T-helper 2 cell treated with Interferon-gamma antibody and Interleukin-4, amounts not matched to agents 5 μg/mL and 100 μg/mL, for 36 hours (primary cell): ENCODE results near the gene COBLL1.

Experiments used
- DNase-seq: peaks from one replicate; pipeline ENCODE4 v3.0.0; 2021; ENCODE audit warnings: low spot score
- H3K27ac Mint-ChIP-seq: one replicate; pipeline ENCODE4 v1.8.0; 2021; ENCODE audit warnings: mild to moderate bottlenecking, mixed read lengths
- H3K27me3 Mint-ChIP-seq: one replicate; pipeline ENCODE4 v1.8.0; 2021; ENCODE audit warnings: low read depth, mixed read lengths
- H3K36me3 Mint-ChIP-seq: one replicate; pipeline ENCODE4 v1.8.0; 2021; ENCODE audit warnings: low read depth, mixed read lengths
- H3K4me1 Mint-ChIP-seq: one replicate; pipeline ENCODE4 v1.8.0; 2021; ENCODE audit warnings: low read depth, mixed read lengths
- H3K4me3 Mint-ChIP-seq: one replicate; pipeline ENCODE4 v1.8.0; 2022; ENCODE audit warnings: mild to moderate bottlenecking, moderate library complexity, mixed read lengths
- H3K9me3 Mint-ChIP-seq: one replicate; pipeline ENCODE4 v1.8.0; 2021; ENCODE audit warnings: mixed read lengths

Gene COBLL1

DNA sequence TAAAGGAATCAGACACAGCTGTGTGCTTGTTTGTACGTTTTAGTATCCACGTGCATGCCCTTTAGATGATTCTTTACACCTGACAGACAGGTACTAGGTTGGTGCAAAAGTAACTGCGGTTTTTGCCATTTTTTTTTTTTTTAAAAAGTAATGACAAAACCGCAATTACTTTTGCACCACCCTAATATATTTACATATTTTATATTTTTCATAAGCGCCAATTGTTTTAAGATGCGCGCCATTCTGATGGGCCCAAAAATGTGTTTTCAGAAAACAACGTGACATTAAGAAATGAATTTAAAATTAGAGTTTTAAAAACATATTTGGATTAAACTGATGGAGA, 972 bp upstream of the COBLL1 start:
- Mint-ChIP-seq H3K27ac (no peak overlapping the region), H3K27me3 (peaks cover 45% of the 10 kb centered on the region), H3K36me3 (no peaks in the 10 kb centered on the region), H3K9me3 (no peaks in the 10 kb centered on the region), H3K4me3 (no peak overlapping the region), H3K4me1 (peaks cover 8% of the 10 kb centered on the region)
- no peak for DNase-seq

DNA sequence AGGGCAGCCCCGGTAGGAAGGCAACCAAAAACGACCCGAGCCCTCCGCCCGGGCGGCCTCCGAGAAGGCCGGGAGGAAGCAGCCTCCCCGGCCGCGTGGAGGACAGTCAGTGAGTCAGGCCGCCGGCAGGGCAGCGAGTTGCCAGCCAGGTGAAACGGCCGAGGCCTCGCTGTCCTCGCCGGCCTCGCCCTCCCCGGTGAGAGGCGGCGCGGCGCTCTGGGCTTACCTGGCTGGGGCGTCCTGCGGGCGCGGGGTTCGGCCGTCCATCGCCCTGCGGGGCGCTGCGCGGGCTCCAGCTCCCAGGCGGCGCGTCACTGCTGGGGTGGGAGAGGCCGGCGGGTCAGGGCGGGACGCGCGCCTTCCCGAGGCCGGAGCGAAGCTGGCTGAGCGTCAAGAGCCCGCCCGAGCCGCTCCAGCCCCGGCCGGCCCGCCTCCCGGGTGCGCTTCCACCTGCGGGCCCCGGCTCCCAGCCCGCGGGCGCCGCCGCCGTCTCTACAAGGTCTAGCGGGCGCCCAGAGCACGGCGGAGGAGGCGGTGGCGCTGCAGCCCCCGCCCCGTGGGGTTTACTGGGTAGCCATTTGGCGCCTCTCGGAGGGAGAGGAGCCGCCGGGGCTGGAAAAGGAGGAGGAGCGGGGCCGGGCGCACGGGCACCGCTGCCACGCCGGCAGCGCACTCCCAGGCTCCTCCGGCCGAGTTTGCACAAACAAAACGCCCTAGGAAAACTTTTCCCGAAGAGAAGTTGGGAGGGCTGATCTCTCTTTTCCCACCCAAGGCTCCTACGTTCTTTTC, 499 bp downstream of the COBLL1 start:
- Mint-ChIP-seq H3K27ac (no peak overlapping the region), H3K4me3 (peak overlapping the region; percentile 73)

DNA sequence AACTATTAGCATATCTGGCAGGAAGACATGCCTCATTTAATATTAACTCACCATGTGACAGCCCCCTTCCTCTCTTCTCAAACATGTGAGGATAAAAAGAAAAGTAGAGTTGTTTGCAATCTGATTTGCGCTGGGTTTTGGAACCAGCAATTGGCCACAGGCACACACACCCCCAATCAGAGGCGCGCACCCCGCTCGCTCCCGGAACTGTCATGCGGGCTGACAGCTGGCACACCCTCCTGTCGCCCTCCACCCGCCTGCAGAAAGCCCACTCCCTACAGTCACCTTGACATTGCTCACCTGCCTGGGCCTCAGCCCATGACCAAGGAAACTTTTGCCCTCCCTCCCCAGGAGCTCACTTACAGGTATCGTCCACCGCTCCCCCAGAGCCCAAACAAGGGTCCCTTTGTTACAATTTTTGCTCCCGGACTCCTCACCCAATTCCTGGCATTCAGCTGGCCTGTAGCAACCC, 1.1 kb downstream of the COBLL1 start:
- H3K4me1 Mint-ChIP-seq: peaks cover 8% of the 10 kb centered on the region
- no peak for DNase-seq
- H3K4me3 Mint-ChIP-seq: peak overlapping the region; percentile 64
- H3K27me3 Mint-ChIP-seq: peaks cover 52% of the 10 kb centered on the region
- no peaks in the 10 kb centered on the region for H3K36me3 Mint-ChIP-seq
- H3K27ac Mint-ChIP-seq: no peak overlapping the region
- no peaks in the 10 kb centered on the region for H3K9me3 Mint-ChIP-seq

More for the DNA sequence above, 499 bp downstream of the COBLL1 start:
- Mint-ChIP-seq H3K9me3 (no peaks in the 10 kb centered on the region), H3K4me1 (peaks cover 8% of the 10 kb centered on the region), H3K27me3 (peaks cover 52% of the 10 kb centered on the region), H3K36me3 (no peaks in the 10 kb centered on the region)
- peak; percentile 29 for DNase-seq

GRCh38 chr2:164839914-164840457, 1.6 kb downstream of the COBLL1 start:
- Mint-ChIP-seq H3K9me3 (no peaks in the 10 kb centered on the region), H3K4me3 (peak overlapping the region; percentile 64), H3K36me3 (no peaks in the 10 kb centered on the region), H3K27me3 (peaks cover 55% of the 10 kb centered on the region), H3K27ac (no peak overlapping the region), H3K4me1 (peaks cover 8% of the 10 kb centered on the region)
- no peak for DNase-seq

DNA sequence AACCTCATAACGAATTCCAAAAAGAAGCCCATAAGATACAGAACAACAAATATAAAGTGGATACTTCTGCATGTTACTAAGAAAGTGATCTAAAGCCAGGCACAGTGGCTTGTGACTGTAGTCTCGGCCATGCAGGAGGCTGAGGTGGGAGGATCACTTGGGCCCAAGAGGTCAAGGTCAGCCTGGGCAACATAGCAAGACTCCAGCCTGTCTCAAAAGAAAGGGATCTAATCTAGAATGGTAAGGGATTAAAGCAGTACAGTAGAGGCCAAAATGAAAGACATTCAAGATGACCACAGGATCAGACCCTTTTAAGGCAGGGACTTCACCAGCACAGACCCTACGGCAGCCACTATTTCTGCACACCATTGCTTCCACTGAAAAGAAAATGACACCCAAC, 3.8 kb downstream of the COBLL1 start:
- Mint-ChIP-seq H3K36me3 (no peaks in the 10 kb centered on the region), H3K27ac (no peak overlapping the region), H3K9me3 (no peaks in the 10 kb centered on the region), H3K4me1 (peaks cover 8% of the 10 kb centered on the region), H3K27me3 (peaks cover 46% of the 10 kb centered on the region), H3K4me3 (no peak overlapping the region)
- DNase-seq: no peak

- no peak overlapping the region for H3K4me3 Mint-ChIP-seq
- peaks cover 8% of the 10 kb centered on the region for H3K4me1 Mint-ChIP-seq
- peaks cover 41% of the 10 kb centered on the region for H3K27me3 Mint-ChIP-seq
- no peak overlapping the region for H3K27ac Mint-ChIP-seq
- no peaks in the 10 kb centered on the region for H3K9me3 Mint-ChIP-seq
- no peaks in the 10 kb centered on the region for H3K36me3 Mint-ChIP-seq
- no peak for DNase-seq
Measured at GRCh38 chr2:164836907-164837306, 4.7 kb downstream of the COBLL1 start.

- Mint-ChIP-seq H3K27ac (no peak overlapping the region), H3K4me3 (no peak overlapping the region), H3K4me1 (peaks cover 2% of the 10 kb centered on the region), H3K36me3 (no peaks in the 10 kb centered on the region), H3K27me3 (peaks cover 33% of the 10 kb centered on the region), H3K9me3 (no peaks in the 10 kb centered on the region)
- no peak for DNase-seq
Measured at GRCh38 chr2:164835302-164835701, 6.3 kb downstream of the COBLL1 start.

GRCh38 chr2:164831887-164832286, 9.7 kb downstream of the COBLL1 start:
- Mint-ChIP-seq H3K9me3 (no peaks in the 10 kb centered on the region), H3K27ac (no peak overlapping the region), H3K36me3 (no peaks in the 10 kb centered on the region), H3K4me3 (no peak overlapping the region), H3K27me3 (peaks cover 8% of the 10 kb centered on the region), H3K4me1 (no peaks in the 10 kb centered on the region)
- no peak for DNase-seq

- Mint-ChIP-seq H3K9me3 (no peaks in the 10 kb centered on the region), H3K27me3 (peaks cover 3% of the 10 kb centered on the region), H3K4me3 (no peak overlapping the region), H3K36me3 (no peaks in the 10 kb centered on the region), H3K27ac (no peak overlapping the region), H3K4me1 (no peaks in the 10 kb centered on the region)
- no peak for DNase-seq
Measured at GRCh38 chr2:164831180-164831579, 10.4 kb downstream of the COBLL1 start.

DNA sequence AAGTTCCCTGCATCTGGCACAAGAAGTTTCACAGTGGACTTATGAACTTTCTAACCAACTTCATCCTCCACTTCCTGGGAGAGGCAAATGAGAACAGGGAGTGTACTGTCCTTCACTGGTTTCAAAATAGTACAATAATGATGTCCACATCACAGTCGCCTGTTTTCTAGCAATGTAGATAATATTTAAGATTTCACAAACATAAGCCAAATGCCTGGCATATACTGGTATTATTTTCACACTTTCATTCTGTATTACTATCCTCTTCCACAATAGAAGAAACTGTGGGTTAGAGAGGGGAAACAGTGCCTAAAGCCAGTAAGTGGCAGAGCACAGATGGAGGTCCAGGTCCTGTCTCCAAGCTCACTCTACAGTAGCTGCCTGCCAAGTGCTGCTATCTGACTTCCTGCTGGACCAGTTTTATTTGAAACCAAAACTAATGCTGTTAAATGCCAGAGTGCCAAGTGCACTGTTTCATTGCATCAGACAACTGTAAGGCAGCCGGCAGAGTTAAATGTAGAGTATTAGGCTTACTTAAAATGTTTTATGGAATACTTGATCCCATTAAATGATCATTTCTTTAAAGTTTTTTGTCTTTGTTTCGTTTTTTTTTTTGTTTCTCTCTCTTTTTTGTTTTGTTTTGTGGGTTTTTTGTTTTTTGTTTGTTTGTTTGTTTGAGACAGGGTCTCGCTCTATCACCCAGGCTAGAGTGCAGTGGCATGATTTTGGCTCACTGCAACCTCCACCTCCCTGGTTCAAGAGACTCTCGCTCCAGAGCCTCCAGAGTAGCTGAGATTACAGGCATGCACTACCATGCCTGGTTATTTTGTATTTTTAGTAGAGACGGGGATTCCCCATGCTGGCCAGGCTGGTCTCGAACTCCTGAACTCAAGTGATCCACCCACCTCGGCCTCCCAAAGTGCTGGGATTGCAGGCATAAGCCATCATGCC, 15.1 kb downstream of the COBLL1 start:
- Mint-ChIP-seq H3K9me3 (no peaks in the 10 kb centered on the region), H3K36me3 (no peaks in the 10 kb centered on the region), H3K4me1 (no peaks in the 10 kb centered on the region), H3K27me3 (no peaks in the 10 kb centered on the region), H3K27ac (no peak overlapping the region), H3K4me3 (no peak overlapping the region)
- no peak for DNase-seq

GRCh38 chr2:164824872-164825271, 16.8 kb downstream of the COBLL1 start:
- H3K36me3 Mint-ChIP-seq: no peaks in the 10 kb centered on the region
- no peak for DNase-seq
- no peak overlapping the region for H3K27ac Mint-ChIP-seq
- H3K4me1 Mint-ChIP-seq: no peaks in the 10 kb centered on the region
- H3K9me3 Mint-ChIP-seq: no peaks in the 10 kb centered on the region
- H3K4me3 Mint-ChIP-seq: no peak overlapping the region
- H3K27me3 Mint-ChIP-seq: no peaks in the 10 kb centered on the region

- H3K27ac Mint-ChIP-seq: no peak overlapping the region
- H3K27me3 Mint-ChIP-seq: no peaks in the 10 kb centered on the region
- no peaks in the 10 kb centered on the region for H3K36me3 Mint-ChIP-seq
- H3K4me1 Mint-ChIP-seq: no peaks in the 10 kb centered on the region
- no peaks in the 10 kb centered on the region for H3K9me3 Mint-ChIP-seq
- H3K4me3 Mint-ChIP-seq: no peak overlapping the region
- no peak for DNase-seq
Measured at GRCh38 chr2:164823126-164823525, 18.5 kb downstream of the COBLL1 start.

DNA sequence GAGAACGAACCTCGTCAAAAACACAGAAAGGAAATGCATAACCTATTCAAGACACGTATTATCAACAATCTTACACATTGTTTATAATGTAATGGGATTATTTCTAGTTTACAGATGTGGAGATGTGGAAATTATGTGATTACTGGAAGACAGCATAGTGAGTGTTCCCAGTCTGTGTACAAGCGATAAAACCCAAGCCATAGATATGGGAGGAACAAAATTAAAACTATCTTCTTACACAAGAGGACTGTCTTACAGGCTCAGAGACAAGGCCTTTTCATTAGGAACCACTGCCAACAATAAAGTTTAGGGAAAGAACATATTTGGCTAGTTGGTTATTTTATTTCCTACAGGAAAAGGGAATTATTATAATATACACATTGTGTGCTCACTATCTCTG, 20.3 kb downstream of the COBLL1 start:
- Mint-ChIP-seq H3K27ac (no peak overlapping the region), H3K4me3 (no peak overlapping the region), H3K4me1 (no peaks in the 10 kb centered on the region), H3K27me3 (no peaks in the 10 kb centered on the region), H3K9me3 (no peaks in the 10 kb centered on the region), H3K36me3 (no peaks in the 10 kb centered on the region)
- DNase-seq: no peak
